ENCODE measurements around the gene SLC9C1.

GRCh38 chr3:112341386-112341785 lies 47.4 kb upstream of the SLC9C1 start:
- TF ChIP-seq CEBPB (IDR thresholded peaks at IDR 0.05) (no peak), USF1 (IDR thresholded peaks at IDR 0.05) (no peak), TAF1 (IDR thresholded peaks at IDR 0.05; ENCODE audit: low read depth) (no peak), RAD21 (IDR thresholded peaks at IDR 0.05; ENCODE audit: low read depth) (no peak), TEAD4 (IDR thresholded peaks at IDR 0.05) (no peak), ZBTB7A (IDR thresholded peaks at IDR 0.05; ENCODE audit: low read depth) (no peak), EP300 (IDR thresholded peaks at IDR 0.05; ENCODE audit: borderline replicate concordance) (no peak), TCF12 (IDR thresholded peaks at IDR 0.05; ENCODE audit: low read depth) (no peak), FOXM1 (IDR thresholded peaks at IDR 0.05; ENCODE audit: borderline replicate concordance, low read depth) (no peak)
- TF ChIP-seq, protein P1, sequence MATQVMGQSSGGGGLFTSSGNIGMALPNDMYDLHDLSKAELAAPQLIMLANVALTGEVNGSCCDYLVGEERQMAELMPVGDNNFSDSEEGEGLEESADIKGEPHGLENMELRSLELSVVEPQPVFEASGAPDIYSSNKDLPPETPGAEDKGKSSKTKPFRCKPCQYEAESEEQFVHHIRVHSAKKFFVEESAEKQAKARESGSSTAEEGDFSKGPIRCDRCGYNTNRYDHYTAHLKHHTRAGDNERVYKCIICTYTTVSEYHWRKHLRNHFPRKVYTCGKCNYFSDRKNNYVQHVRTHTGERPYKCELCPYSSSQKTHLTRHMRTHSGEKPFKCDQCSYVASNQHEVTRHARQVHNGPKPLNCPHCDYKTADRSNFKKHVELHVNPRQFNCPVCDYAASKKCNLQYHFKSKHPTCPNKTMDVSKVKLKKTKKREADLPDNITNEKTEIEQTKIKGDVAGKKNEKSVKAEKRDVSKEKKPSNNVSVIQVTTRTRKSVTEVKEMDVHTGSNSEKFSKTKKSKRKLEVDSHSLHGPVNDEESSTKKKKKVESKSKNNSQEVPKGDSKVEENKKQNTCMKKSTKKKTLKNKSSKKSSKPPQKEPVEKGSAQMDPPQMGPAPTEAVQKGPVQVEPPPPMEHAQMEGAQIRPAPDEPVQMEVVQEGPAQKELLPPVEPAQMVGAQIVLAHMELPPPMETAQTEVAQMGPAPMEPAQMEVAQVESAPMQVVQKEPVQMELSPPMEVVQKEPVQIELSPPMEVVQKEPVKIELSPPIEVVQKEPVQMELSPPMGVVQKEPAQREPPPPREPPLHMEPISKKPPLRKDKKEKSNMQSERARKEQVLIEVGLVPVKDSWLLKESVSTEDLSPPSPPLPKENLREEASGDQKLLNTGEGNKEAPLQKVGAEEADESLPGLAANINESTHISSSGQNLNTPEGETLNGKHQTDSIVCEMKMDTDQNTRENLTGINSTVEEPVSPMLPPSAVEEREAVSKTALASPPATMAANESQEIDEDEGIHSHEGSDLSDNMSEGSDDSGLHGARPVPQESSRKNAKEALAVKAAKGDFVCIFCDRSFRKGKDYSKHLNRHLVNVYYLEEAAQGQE (IDR thresholded peaks at IDR 0.05; ENCODE audit: low read depth), result no peak

Data from Ishikawa (cell line).